ENCODE measurements around the gene KCP.

DNA sequence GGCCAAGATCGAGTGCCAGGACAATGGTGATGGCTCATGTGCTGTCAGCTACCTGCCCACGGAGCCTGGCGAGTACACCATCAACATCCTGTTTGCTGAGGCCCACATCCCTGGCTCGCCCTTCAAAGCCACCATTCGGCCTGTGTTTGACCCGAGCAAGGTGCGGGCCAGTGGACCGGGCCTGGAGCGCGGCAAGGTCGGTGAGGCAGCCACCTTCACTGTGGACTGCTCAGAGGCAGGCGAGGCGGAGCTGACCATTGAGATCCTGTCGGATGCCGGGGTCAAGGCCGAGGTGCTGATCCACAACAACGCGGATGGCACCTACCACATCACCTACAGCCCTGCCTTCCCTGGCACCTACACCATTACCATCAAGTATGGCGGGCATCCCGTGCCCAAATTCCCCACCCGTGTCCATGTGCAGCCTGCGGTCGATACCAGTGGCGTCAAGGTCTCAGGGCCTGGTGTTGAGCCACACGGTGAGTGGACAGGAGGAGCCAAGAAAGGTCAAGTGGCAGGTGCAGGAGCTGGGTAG is 65.7 kb downstream of the KCP start:
- no peak for TF ChIP-seq EP300 (conservative IDR thresholded peaks at IDR 0.05; ENCODE audit: poor library complexity, severe bottlenecking)
- no peak for TF ChIP-seq SMC3 (conservative IDR thresholded peaks at IDR 0.05; ENCODE audit: poor library complexity)
- TF ChIP-seq, protein P1, sequence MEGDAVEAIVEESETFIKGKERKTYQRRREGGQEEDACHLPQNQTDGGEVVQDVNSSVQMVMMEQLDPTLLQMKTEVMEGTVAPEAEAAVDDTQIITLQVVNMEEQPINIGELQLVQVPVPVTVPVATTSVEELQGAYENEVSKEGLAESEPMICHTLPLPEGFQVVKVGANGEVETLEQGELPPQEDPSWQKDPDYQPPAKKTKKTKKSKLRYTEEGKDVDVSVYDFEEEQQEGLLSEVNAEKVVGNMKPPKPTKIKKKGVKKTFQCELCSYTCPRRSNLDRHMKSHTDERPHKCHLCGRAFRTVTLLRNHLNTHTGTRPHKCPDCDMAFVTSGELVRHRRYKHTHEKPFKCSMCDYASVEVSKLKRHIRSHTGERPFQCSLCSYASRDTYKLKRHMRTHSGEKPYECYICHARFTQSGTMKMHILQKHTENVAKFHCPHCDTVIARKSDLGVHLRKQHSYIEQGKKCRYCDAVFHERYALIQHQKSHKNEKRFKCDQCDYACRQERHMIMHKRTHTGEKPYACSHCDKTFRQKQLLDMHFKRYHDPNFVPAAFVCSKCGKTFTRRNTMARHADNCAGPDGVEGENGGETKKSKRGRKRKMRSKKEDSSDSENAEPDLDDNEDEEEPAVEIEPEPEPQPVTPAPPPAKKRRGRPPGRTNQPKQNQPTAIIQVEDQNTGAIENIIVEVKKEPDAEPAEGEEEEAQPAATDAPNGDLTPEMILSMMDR (IDR thresholded peaks at IDR 0.05; ENCODE audit: poor library complexity, severe bottlenecking): no peak
